Measurements from ENCODE around the gene TMEM190. TPM values are rescaled to one million over a fixed set of nuclear protein-coding genes. Genes with fewer than 3 reads are reported as not detected.
A peak's percentile ranks its signal among the peaks of the same experiment; 100 is the strongest.

TMEM190 gene
- total RNA-seq, 1 experiment from 2014 or later = 0.74 TPM

DNA sequence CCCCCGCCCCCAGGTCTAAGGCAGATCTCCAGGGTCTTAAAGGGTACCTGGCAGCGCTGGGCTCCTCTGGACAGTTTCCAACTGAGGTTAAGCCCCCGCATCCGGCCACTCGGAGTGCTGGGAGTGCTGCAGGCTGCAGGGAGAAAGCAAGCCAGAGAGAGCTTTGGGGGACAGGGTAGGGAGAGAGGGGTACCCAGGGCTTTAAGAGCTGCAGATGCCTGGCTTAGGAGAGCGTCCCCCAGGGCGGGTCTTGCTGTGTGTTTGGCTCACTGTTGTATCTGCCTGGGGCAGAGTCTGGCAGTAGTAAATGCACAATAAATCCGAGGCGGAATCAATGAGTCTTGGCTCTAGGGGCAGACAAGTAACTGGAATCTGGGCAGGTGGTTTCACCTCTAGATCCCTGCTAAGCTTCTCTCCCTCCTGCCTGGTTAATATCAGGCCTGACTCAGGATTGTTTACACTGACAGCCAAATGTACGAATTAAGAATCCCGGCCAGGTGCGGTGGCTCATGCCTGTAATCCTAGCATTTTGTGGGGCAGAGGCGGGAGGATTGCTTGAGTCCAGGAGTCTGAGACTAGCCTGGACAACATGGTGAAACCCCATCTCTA is 21.3 kb upstream of the TMEM190 start:
- H3K4me3 ChIP-seq (ENCODE audit: low read depth in 2 of 2, low read length in 2 of 2) = no peak overlapping the region
- no peaks in the 10 kb centered on the region for H3K9me3 ChIP-seq (ENCODE audit: control insufficient read depth, insufficient read depth, low read depth, low read length)
- CTCF ChIA-PET = no interaction called here
- no peaks in the 10 kb centered on the region for H3K27me3 ChIP-seq (ENCODE audit: control insufficient read depth, insufficient read depth, low read length)
- no peak for TF ChIP-seq TCF7L2 (IDR thresholded peaks at IDR 0.05; ENCODE audit: low read depth, low read length)
- no peak for TF ChIP-seq SIN3A (IDR thresholded peaks at IDR 0.05; ENCODE audit: borderline replicate concordance, insufficient read depth, low read depth, low read length)
- TF ChIP-seq, protein P1, sequence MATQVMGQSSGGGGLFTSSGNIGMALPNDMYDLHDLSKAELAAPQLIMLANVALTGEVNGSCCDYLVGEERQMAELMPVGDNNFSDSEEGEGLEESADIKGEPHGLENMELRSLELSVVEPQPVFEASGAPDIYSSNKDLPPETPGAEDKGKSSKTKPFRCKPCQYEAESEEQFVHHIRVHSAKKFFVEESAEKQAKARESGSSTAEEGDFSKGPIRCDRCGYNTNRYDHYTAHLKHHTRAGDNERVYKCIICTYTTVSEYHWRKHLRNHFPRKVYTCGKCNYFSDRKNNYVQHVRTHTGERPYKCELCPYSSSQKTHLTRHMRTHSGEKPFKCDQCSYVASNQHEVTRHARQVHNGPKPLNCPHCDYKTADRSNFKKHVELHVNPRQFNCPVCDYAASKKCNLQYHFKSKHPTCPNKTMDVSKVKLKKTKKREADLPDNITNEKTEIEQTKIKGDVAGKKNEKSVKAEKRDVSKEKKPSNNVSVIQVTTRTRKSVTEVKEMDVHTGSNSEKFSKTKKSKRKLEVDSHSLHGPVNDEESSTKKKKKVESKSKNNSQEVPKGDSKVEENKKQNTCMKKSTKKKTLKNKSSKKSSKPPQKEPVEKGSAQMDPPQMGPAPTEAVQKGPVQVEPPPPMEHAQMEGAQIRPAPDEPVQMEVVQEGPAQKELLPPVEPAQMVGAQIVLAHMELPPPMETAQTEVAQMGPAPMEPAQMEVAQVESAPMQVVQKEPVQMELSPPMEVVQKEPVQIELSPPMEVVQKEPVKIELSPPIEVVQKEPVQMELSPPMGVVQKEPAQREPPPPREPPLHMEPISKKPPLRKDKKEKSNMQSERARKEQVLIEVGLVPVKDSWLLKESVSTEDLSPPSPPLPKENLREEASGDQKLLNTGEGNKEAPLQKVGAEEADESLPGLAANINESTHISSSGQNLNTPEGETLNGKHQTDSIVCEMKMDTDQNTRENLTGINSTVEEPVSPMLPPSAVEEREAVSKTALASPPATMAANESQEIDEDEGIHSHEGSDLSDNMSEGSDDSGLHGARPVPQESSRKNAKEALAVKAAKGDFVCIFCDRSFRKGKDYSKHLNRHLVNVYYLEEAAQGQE (IDR thresholded peaks at IDR 0.05; ENCODE audit: insufficient read depth in 1 of 2, low read depth in 2 of 2, low read length in 1 of 2) = no peak
- no peak for TF ChIP-seq POLR2AphosphoS5 (IDR thresholded peaks at IDR 0.05; ENCODE audit: low read depth, low read length)
- TF ChIP-seq, protein P2, sequence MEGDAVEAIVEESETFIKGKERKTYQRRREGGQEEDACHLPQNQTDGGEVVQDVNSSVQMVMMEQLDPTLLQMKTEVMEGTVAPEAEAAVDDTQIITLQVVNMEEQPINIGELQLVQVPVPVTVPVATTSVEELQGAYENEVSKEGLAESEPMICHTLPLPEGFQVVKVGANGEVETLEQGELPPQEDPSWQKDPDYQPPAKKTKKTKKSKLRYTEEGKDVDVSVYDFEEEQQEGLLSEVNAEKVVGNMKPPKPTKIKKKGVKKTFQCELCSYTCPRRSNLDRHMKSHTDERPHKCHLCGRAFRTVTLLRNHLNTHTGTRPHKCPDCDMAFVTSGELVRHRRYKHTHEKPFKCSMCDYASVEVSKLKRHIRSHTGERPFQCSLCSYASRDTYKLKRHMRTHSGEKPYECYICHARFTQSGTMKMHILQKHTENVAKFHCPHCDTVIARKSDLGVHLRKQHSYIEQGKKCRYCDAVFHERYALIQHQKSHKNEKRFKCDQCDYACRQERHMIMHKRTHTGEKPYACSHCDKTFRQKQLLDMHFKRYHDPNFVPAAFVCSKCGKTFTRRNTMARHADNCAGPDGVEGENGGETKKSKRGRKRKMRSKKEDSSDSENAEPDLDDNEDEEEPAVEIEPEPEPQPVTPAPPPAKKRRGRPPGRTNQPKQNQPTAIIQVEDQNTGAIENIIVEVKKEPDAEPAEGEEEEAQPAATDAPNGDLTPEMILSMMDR (IDR thresholded peaks at IDR 0.05) = no peak
- in situ Hi-C loops (cut with HindIII; ENCODE audit: low pct_unique_long_range_greater_than_20kb, low sequenced_read_pairs) = no loop called here
- DNase-seq (ENCODE audit: low read depth, low spot score) = no peak
- no peaks in the 10 kb centered on the region for H3K36me3 ChIP-seq (ENCODE audit: control insufficient read depth, insufficient read depth, low read length)
- POLR2A ChIA-PET = no interaction called here
- peaks cover 12% of the 10 kb centered on the region for H3K4me1 ChIP-seq (ENCODE audit: control insufficient read depth, insufficient read depth, low read length)
- intact Hi-C loops (cut with micrococcal nuclease; ENCODE audit: unreplicated experiment) = no loop called here
- peak; percentile 21 for ATAC-seq
- no TSS peak for BruUV-seq (replicated peaks)
- H3K27ac ChIP-seq (ENCODE audit: low read length) = no peak overlapping the region

DNA sequence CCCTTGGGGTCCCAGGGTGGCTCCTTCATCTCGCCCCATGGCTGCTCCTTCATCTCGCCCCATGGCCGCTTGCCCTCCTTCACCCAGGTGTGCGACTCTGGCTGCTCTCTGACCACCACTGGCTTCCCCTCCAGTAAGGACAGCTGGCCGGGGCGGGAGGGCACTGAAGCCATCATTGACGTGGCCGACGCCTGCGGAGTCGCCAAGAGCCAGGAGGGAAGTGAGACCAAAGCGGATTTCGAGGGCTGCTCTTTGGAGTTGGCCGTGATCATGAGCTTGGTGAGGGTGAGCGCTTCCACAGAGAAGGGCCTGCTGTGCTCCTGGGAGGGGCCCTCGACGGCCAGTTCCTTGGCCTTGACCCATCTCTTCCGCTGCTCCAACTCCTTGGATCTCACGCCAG is 18.1 kb upstream of the TMEM190 start:
- ATAC-seq = no peak
- in situ Hi-C loops (cut with HindIII; ENCODE audit: low pct_unique_long_range_greater_than_20kb, low sequenced_read_pairs) = no loop called here
- CTCF ChIA-PET = no interaction called here
- POLR2A ChIA-PET = interaction anchor here (0.6 kb wide), 1 partner anchor 19 kb away, joined by 7 read pairs; no protein-coding TSS in a partner anchor
- BruUV-seq (replicated peaks) = no TSS peak
- H3K36me3 ChIP-seq (ENCODE audit: control insufficient read depth, insufficient read depth, low read length) = no peaks in the 10 kb centered on the region
- no peak overlapping the region for H3K27ac ChIP-seq (ENCODE audit: low read length)
- TF ChIP-seq, protein P2 (IDR thresholded peaks at IDR 0.05) = no peak
- no peak for TF ChIP-seq TCF7L2 (IDR thresholded peaks at IDR 0.05; ENCODE audit: low read depth, low read length)
- no peaks in the 10 kb centered on the region for H3K9me3 ChIP-seq (ENCODE audit: control insufficient read depth, insufficient read depth, low read depth, low read length)
- no peak overlapping the region for H3K4me3 ChIP-seq (ENCODE audit: low read depth in 2 of 2, low read length in 2 of 2)
- no peaks in the 10 kb centered on the region for H3K27me3 ChIP-seq (ENCODE audit: control insufficient read depth, insufficient read depth, low read length)
- peaks cover 12% of the 10 kb centered on the region for H3K4me1 ChIP-seq (ENCODE audit: control insufficient read depth, insufficient read depth, low read length)
- intact Hi-C loops (cut with micrococcal nuclease; ENCODE audit: unreplicated experiment) = no loop called here
- no peak for DNase-seq (ENCODE audit: low read depth, low spot score)
